ENCODE results near the gene CD37. TPM values are rescaled to one million over a fixed set of nuclear protein-coding genes. Genes with fewer than 3 reads are reported as not detected.

The CD37 gene
- total and polyA plus RNA-seq, 10 of the 15 experiments (the other 5 are each of a cell fraction or from before 2014, with no cell fraction given) = 34.1 to 359 (median 108) TPM

GRCh38 chr19:49315111-49315510 is 20.1 kb upstream of the CD37 start:
- Histone ChIP-seq H3K27ac (ENCODE audit: control insufficient read depth, insufficient read depth) (no peak overlapping the region), H4K20me1 (ENCODE audit: control insufficient read depth, insufficient read depth) (no peaks in the 10 kb centered on the region), H3K9ac (ENCODE audit: control insufficient read depth, insufficient read depth, low read length) (no peak overlapping the region), H2AFZ (ENCODE audit: control insufficient read depth, low read depth, low read length) (no peak overlapping the region), H3K4me1 (ENCODE audit: control insufficient read depth, insufficient read depth, low read length) (no peaks in the 10 kb centered on the region), H3K36me3 (ENCODE audit: control insufficient read depth in 2 of 2, insufficient read depth in 2 of 2, low read length in 1 of 2) (no peaks in the 10 kb centered on the region; a peak in 1 of 4 replicates), H3K4me2 (ENCODE audit: control insufficient read depth, insufficient read depth) (no peak overlapping the region), H3K79me2 (ENCODE audit: control insufficient read depth, insufficient read depth, low read length) (no peaks in the 10 kb centered on the region), H3K27me3 (replicated peaks in 1 of 2; ENCODE audit: control insufficient read depth in 2 of 2, insufficient read depth in 2 of 2, low read length in 1 of 2) (no peaks in the 10 kb centered on the region), H3K9me3 (replicated peaks; ENCODE audit: control insufficient read depth, insufficient read depth, low read length) (peaks cover 3% of the 10 kb centered on the region; the same call in 1 of the 3 replicates), H3K4me3 (no peak overlapping the region)
- ChIA-PET CTCF (interaction anchor here (0.6 to 1.2 kb wide), 4 partner anchors 9 to 893 kb away, joined by 3 to 7 read pairs (median 4); no protein-coding TSS in a partner anchor), POLR2A (interaction anchor here (0.6 kb wide), 2 partner anchors 11 to 58 kb away, joined by 3 to 4 read pairs; no protein-coding TSS in a partner anchor), RAD21 (ENCODE audit: unreplicated experiment) (no interaction called here), SMC1A (ENCODE audit: uncharacterized antibody, unreplicated experiment) (interaction anchor here (0.7 to 1.2 kb wide), 2 partner anchors 19 to 23 kb away, joined by 3 read pairs; no protein-coding TSS in a partner anchor)
- ATAC-seq (no peak), DNase-seq (ENCODE audit: low read depth, low spot score) (no peak), FAIRE-seq (no peak)
- intact Hi-C loops (cut with micrococcal nuclease; ENCODE audit: unreplicated experiment) (no loop called here), in situ Hi-C loops (cut with MboI) (no loop called here)
- BruUV-seq (replicated peaks) = no TSS peak
- WGBS (ENCODE audit: insufficient coverage, insufficient replicate concordance, low lambda C conversion rate, missing lambda C conversion rate) = 31% methylated on average over 1 of the region's 1 CpG
- TF ChIP-seq WRNIP1 (IDR thresholded peaks at IDR 0.05; ENCODE audit: borderline replicate concordance, low read depth, low read length) (no peak), CTCF (IDR thresholded peaks at IDR 0.05 in 2 of 3, conservative IDR thresholded peaks at IDR 0.05 in 1 of 3; ENCODE audit: control insufficient read depth in 2 of 3, extremely low read depth in 1 of 3, insufficient read depth in 1 of 3, low read depth in 3 of 3, low read length in 3 of 3) (no peak), HDAC6 (IDR thresholded peaks at IDR 0.05; ENCODE audit: unreplicated experiment) (no peak), BCL11A (IDR thresholded peaks at IDR 0.05; ENCODE audit: low read depth, low read length) (no peak), EGR1 (IDR thresholded peaks at IDR 0.05; ENCODE audit: borderline replicate concordance in 1 of 2, low read depth in 2 of 2, low read length in 2 of 2) (no peak), MYB (IDR thresholded peaks at IDR 0.05; ENCODE audit: borderline replicate concordance, low read depth, low read length) (no peak)

Data from GM12878 (cell line).